Common myeloid progenitor, CD34-positive (primary cell): Measurements from ENCODE around the gene CASD1.
A peak's percentile ranks its signal among the peaks of the same experiment; 100 is the strongest.

Experiments
- CTCF ChIA-PET: fragments of 350-600 bp; sonication (Branson Sonifier 250); formaldehyde crosslinking; loops from one replicate; lab custom pipeline; 2021; ENCODE audit warnings: antibody characterized with exemption; lab: Charles Lee
- POLR2A ChIA-PET: fragments of 350-600 bp; sonication (Branson Sonifier 250); formaldehyde crosslinking; loops from one replicate; lab custom pipeline; 2021; ENCODE audit warnings: antibody characterized with exemption; lab: Charles Lee
- DNase-seq, 3 donors: peaks; one replicate each; pipeline versions ENCODE4 v3.0.0 to v3.0.0-alpha.2; 2013
- H3K27ac ChIP-seq, 2 experiments: 1 replicate in 1 of 2; 2 replicates in 1 of 2; pipeline ENCODE4 v1.7.0; 2013; ENCODE audit warnings: inconsistent platforms in 2 of 2, low read length in 2 of 2, mild to moderate bottlenecking in 2 of 2, low read depth in 1 of 2, moderate library complexity in 1 of 2; ENCODE audit not compliant: severe bottlenecking in 2 of 2, insufficient read depth in 1 of 2, poor library complexity in 1 of 2
- H3K27me3 ChIP-seq, 5 experiments: replicated peaks in 2 of 5; 1 replicate in 3 of 5; 2 replicates in 2 of 5; pipeline versions ENCODE4 v1.6.1 to v1.7.0; 2013; ENCODE audit warnings: low read length in 4 of 5, mild to moderate bottlenecking in 2 of 5, moderate library complexity in 2 of 5, inconsistent platforms in 1 of 5; ENCODE audit not compliant: insufficient read depth in 5 of 5, control insufficient read depth in 4 of 5
- H3K36me3 ChIP-seq, 4 experiments: 1 replicate in 2 of 4; 2 replicates in 2 of 4; pipeline versions ENCODE4 v1.6.1 to v1.7.0; 2013; ENCODE audit warnings: low read length in 3 of 4, control low read depth in 1 of 4, mild to moderate bottlenecking in 1 of 4; ENCODE audit not compliant: control insufficient read depth in 4 of 4, insufficient read depth in 4 of 4
- H3K4me1 ChIP-seq, 4 experiments: 1 replicate in 3 of 4; 2 replicates in 1 of 4; pipeline versions ENCODE4 v1.6.1 to v1.7.1; 2013; ENCODE audit warnings: low read length in 3 of 4, mild to moderate bottlenecking in 3 of 4, control low read depth in 1 of 4, inconsistent platforms in 1 of 4, moderate library complexity in 1 of 4; ENCODE audit not compliant: control insufficient read depth in 4 of 4, insufficient read depth in 4 of 4; ENCODE audit errors: control extremely low read depth in 1 of 4
- H3K4me3 ChIP-seq, 7 experiments: 1 replicate in 4 of 7; 2 replicates in 3 of 7; pipeline versions ENCODE4 v1.5.1 to v1.7.0; 2013; ENCODE audit warnings: mild to moderate bottlenecking in 7 of 7, low read length in 6 of 7, moderate library complexity in 6 of 7, inconsistent platforms in 2 of 7, low read depth in 2 of 7, control low read depth in 1 of 7; ENCODE audit not compliant: insufficient read depth in 4 of 7, control insufficient read depth in 1 of 7; ENCODE audit errors: extremely low read depth in 1 of 7
- H3K9me3 ChIP-seq, 5 experiments: 1 replicate in 4 of 5; 2 replicates in 1 of 5; pipeline versions ENCODE4 v1.6.1 to v1.7.1; 2013; ENCODE audit warnings: low read length in 4 of 5, mild to moderate bottlenecking in 2 of 5, inconsistent platforms in 1 of 5, low read depth in 1 of 5, moderate library complexity in 1 of 5; ENCODE audit not compliant: control insufficient read depth in 4 of 5, insufficient read depth in 2 of 5; ENCODE audit errors: control extremely low read depth in 1 of 5
- WGBS: methylation state at CpG from one replicate; pipeline ENCODE4 v1.1.5; 2013; ENCODE audit not compliant: insufficient coverage; 5-methylcytosine and 5-hydroxymethylcytosine counted together

The CASD1 gene

DNA sequence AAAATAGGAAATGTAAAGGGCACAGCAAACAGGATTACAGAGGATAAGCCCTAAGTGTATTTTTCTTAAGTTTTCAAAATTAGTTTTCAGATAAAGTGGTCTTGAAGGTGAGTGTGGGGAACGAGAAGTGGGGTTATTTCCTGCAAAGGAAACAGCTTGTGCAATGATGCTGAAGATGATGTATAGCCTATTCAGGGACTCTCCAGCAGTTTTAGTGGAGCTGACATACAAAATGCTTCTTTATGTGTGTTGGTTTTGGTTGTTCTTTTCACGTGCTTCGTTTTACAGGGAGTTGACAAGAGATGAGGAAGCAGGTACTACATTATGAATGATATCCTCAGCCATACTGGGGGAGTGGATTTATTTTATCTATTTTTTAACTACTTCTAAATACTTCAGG lies 20.5 kb downstream of the CASD1 start:
- Histone ChIP-seq H3K36me3 (peaks cover 5 to 22% (median 16%) of the 10 kb centered on the region in 4 experiments), H3K27me3 (no peaks in the 10 kb centered on the region), H3K9me3 (no peaks in the 10 kb centered on the region), H3K4me3 (peak overlapping the region in 1 of 7 experiments; percentile 24), H3K27ac (peak overlapping the region in 1 of 2 experiments; percentile 72), H3K4me1 (peaks cover 0 to 19% (median 5%) of the 10 kb centered on the region in 4 experiments)
- CTCF ChIA-PET, result interaction anchor here (0.7 to 1.5 kb wide), 4 partner anchors 9 to 31 kb away, joined by 3 to 5 read pairs (median 4); no protein-coding TSS in a partner anchor
- peak; percentile 39 to 94 (median 90) for DNase-seq
- POLR2A ChIA-PET, result no interaction called here
- WGBS, result 0% methylated on average over 1 of the region's 3 CpGs

DNA sequence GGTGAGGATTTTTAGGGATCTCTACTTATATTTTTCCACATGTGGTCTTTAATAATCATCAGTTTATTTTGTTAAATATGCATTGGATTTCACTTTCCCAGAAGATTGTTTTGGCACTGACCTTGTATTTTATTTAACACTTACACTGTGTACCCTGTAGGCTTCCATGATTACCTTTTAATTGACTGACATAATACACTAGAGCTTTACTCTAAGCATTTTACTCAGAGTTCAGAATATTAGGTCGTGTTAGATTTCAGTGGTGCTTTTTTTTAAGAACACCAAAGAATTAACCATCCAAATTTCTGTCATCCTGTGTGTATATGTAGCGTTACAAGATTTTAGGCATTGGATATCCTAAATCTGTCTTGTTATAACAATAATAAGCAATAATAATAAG lies 23.1 kb downstream of the CASD1 start:
- no CpG with 5 or more reads among the region's 2 CpGs for WGBS
- Histone ChIP-seq H3K27me3 (no peaks in the 10 kb centered on the region), H3K4me1 (peaks cover 0 to 19% (median 5%) of the 10 kb centered on the region in 4 experiments), H3K9me3 (no peaks in the 10 kb centered on the region), H3K27ac (no peak overlapping the region), H3K4me3 (no peak overlapping the region), H3K36me3 (peaks cover 7 to 33% (median 13%) of the 10 kb centered on the region in 4 experiments)
- no peak for DNase-seq
- ChIA-PET CTCF (no interaction called here), POLR2A (no interaction called here)

DNA sequence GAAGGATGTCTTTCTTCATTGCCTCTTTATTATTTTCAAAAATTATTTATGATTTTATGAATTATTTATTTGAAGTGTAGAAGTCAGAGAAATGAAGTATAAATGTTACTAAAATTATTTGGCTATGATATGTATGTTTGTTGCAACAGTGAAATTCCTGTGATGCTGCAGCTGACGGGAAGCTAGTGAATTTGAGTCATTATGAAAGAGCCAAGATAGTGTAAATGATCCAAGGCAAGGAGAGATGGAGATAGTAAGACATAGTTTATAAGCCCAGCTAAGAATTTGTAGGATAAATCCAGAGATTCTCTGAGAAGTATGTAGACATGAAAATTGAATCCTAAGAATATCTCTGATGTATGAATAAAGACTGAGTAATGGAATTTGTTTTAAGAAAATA lies 30.8 kb downstream of the CASD1 start:
- ChIA-PET POLR2A (no interaction called here), CTCF (no interaction called here)
- 90% methylated on average over 1 of the region's 1 CpG for WGBS

DNA sequence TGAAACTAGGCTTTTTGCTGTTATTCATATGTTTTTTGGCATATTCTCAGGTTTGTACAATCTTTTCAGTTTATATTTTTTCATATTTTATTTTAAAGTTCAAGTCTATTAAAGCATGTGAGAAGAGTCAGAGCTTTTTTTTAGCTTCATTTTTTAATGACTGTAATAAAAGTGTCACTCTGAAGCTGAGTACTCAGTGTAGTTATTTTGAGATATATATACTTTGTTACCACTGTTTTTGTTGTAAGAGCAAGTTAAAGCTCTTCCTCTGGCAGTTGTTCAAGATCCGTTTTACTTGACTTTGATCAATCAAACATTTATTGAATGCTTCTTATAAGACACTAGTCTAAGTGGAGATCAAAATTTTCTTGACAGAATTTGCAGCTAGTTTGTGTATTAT lies 37.5 kb downstream of the CASD1 start:
- CTCF ChIA-PET, result no interaction called here
- WGBS, result no CpG with 5 or more reads among the region's 1 CpG
- no peak for DNase-seq
- Histone ChIP-seq H3K27me3 (no peaks in the 10 kb centered on the region), H3K4me3 (no peak overlapping the region), H3K9me3 (no peaks in the 10 kb centered on the region), H3K36me3 (peaks cover 0 to 26% (median 7%) of the 10 kb centered on the region in 4 experiments), H3K4me1 (no peaks in the 10 kb centered on the region), H3K27ac (no peak overlapping the region)
- POLR2A ChIA-PET, result interaction anchor here (0.5 kb wide), 2 partner anchors 26 to 885 kb away, joined by 3 read pairs; no protein-coding TSS in a partner anchor

More for the DNA sequence above, 30.8 kb downstream of the CASD1 start:
- Histone ChIP-seq H3K27ac (no peak overlapping the region), H3K27me3 (no peaks in the 10 kb centered on the region), H3K4me3 (no peak overlapping the region), H3K9me3 (no peaks in the 10 kb centered on the region), H3K36me3 (peaks cover 7 to 41% (median 15%) of the 10 kb centered on the region in 4 experiments), H3K4me1 (no peaks in the 10 kb centered on the region)
- DNase-seq, result no peak

GRCh38 chr7:94556028-94556427 lies 46.4 kb downstream of the CASD1 start:
- Histone ChIP-seq H3K4me1 (no peaks in the 10 kb centered on the region), H3K9me3 (no peaks in the 10 kb centered on the region), H3K4me3 (no peak overlapping the region), H3K36me3 (peaks cover 7 to 31% (median 22%) of the 10 kb centered on the region in 4 experiments), H3K27ac (no peak overlapping the region), H3K27me3 (no peaks in the 10 kb centered on the region)
- WGBS, result 100% methylated on average over 1 of the region's 2 CpGs
- ChIA-PET CTCF (no interaction called here), POLR2A (no interaction called here)
- peak in 2 of 3 donors; percentile 7 to 20 for DNase-seq

- Histone ChIP-seq H3K27ac (no peak overlapping the region), H3K4me3 (no peak overlapping the region), H3K36me3 (peaks cover 7 to 27% (median 17%) of the 10 kb centered on the region in 4 experiments), H3K9me3 (no peaks in the 10 kb centered on the region), H3K27me3 (no peaks in the 10 kb centered on the region), H3K4me1 (no peaks in the 10 kb centered on the region)
- ChIA-PET CTCF (interaction anchor here (1.1 kb wide), 1 partner anchor 14 kb away, joined by 3 read pairs; no protein-coding TSS in a partner anchor), POLR2A (no interaction called here)
- DNase-seq, result no peak
These were observed 47.6 kb downstream of the CASD1 start for GRCh38 chr7:94557215-94557614.

- Histone ChIP-seq H3K36me3 (peaks cover 4 to 16% (median 10%) of the 10 kb centered on the region in 4 experiments), H3K4me3 (no peak overlapping the region), H3K27me3 (no peaks in the 10 kb centered on the region), H3K27ac (no peak overlapping the region), H3K9me3 (no peaks in the 10 kb centered on the region), H3K4me1 (no peaks in the 10 kb centered on the region)
- CTCF ChIA-PET, result no interaction called here
- WGBS, result no CpG with 5 or more reads among the region's 1 CpG
- DNase-seq, result no peak
- POLR2A ChIA-PET, result no interaction called here
These were observed 50.4 kb downstream of the CASD1 start for GRCh38 chr7:94559972-94560371.
